Naive thymus-derived CD8-positive, alpha-beta T cell (primary cell): ENCODE measurements around the gene SCAI. TPM values are rescaled to one million over a fixed set of nuclear protein-coding genes. Genes with fewer than 3 reads are reported as not detected.
"Not testable (repeated sequence)": the region's sequence is repeated elsewhere in the genome, so short reads cannot be mapped to it uniquely, and the experiment has no call there.

Experiments
- ATAC-seq, 2 donors: fragments of 150-1000 bp; cut with Tn5 transposase in 1 of 2; sonication (Bioruptor Pico), chemical (Tn5 transposase) in 1 of 2; 1 replicate in 1 of 2; 2 replicates in 1 of 2; pipeline ENCODE4 v1.10.0; 2021; ENCODE audit warnings: mild to moderate bottlenecking in 2 of 2, moderate library complexity in 2 of 2
- POLR2A ChIA-PET: fragments of 350-600 bp; sonication (Branson Sonifier 250); formaldehyde crosslinking; loops from one replicate; lab custom pipeline; 2021; ENCODE audit warnings: antibody characterized with exemption; lab: Charles Lee
- DNase-seq, 10 donors: peaks; one replicate each; pipeline versions ENCODE4 v3.0.0 to v3.0.0-alpha.2; 2020 to 2022
- H3K27ac Mint-ChIP-seq, 10 donors: one replicate each; pipeline ENCODE4 v1.8.0; 2020 to 2022; ENCODE audit warnings: mild to moderate bottlenecking in 10 of 10, mixed read lengths in 10 of 10, moderate library complexity in 4 of 10, inconsistent platforms in 1 of 10
- H3K27me3 Mint-ChIP-seq, 5 donors: one replicate each; pipeline ENCODE4 v1.8.0; 2021 to 2022; ENCODE audit warnings: mixed read lengths in 5 of 5
- H3K36me3 Mint-ChIP-seq, 3 donors: one replicate each; pipeline ENCODE4 v1.8.0; 2020 to 2022; ENCODE audit warnings: mixed read lengths in 3 of 3, mild to moderate bottlenecking in 2 of 3, inconsistent platforms in 1 of 3
- H3K4me1 Mint-ChIP-seq, 4 donors: one replicate each; pipeline ENCODE4 v1.8.0; 2021 to 2022; ENCODE audit warnings: mixed read lengths in 4 of 4
- H3K4me3 Mint-ChIP-seq, 10 donors: one replicate each; pipeline ENCODE4 v1.8.0; 2020 to 2022; ENCODE audit warnings: mild to moderate bottlenecking in 10 of 10, mixed read lengths in 10 of 10, moderate library complexity in 6 of 10, inconsistent platforms in 1 of 10
- H3K9me3 Mint-ChIP-seq, 9 donors: one replicate each; pipeline ENCODE4 v1.8.0; 2020 to 2022; ENCODE audit warnings: mixed read lengths in 9 of 9, mild to moderate bottlenecking in 3 of 9, inconsistent platforms in 1 of 9, moderate library complexity in 1 of 9
- polyA plus RNA-seq, 3 donors: library from polyadenylated mRNA; unstranded; fragments of 300-500 nt; fragmentation: Illumina TruSeq; gene quantifications; one replicate each; pipeline ENCODE4 v1.2.3, GENCODE V29; 2021
- total RNA-seq, 8 experiments: library from RNA in 2 of 8; stranded (reverse) in 2 of 8; gene quantifications; one replicate each; pipeline ENCODE4 v1.2.3 and lab custom pipeline; 2021 to 2026

SCAI gene
- total and polyA plus RNA-seq, 5 experiments from 2014 or later: 1.1 to 15.7 (median 3.9) TPM

- Mint-ChIP-seq H3K4me3 (no peak overlapping the region), H3K4me1 (no peaks in the 10 kb centered on the region), H3K9me3 (no peaks in the 10 kb centered on the region), H3K27ac (no peak overlapping the region), H3K27me3 (no peaks in the 10 kb centered on the region), H3K36me3 (peaks cover 0 to 41% (median 20%) of the 10 kb centered on the region in 3 donors)
- ATAC-seq (no peak), DNase-seq (no peak)
- POLR2A ChIA-PET: no interaction called here
These were observed 168.2 kb downstream of the SCAI start for GRCh38 chr9:124975131-124975530.

- Mint-ChIP-seq H3K27me3 (no peaks in the 10 kb centered on the region), H3K4me3 (no peak overlapping the region), H3K9me3 (no peaks in the 10 kb centered on the region), H3K4me1 (no peaks in the 10 kb centered on the region), H3K36me3 (peaks cover 0 to 43% (median 22%) of the 10 kb centered on the region in 3 donors), H3K27ac (peak overlapping the region in 1 of 10 donors; percentile 1)
- ATAC-seq: no peak
- DNase-seq: no peak
- POLR2A ChIA-PET: interaction anchor here (0.6 to 1.1 kb wide), 2 partner anchors 219 to 272 kb away, joined by 3 read pairs; no protein-coding TSS in a partner anchor
These were observed 169.5 kb downstream of the SCAI start for GRCh38 chr9:124973807-124974206.

GRCh38 chr9:124972241-124972770 is 171.0 kb downstream of the SCAI start:
- POLR2A ChIA-PET: no interaction called here
- no peaks in the 10 kb centered on the region for H3K9me3 Mint-ChIP-seq
- H3K36me3 Mint-ChIP-seq: peaks cover 4 to 39% (median 26%) of the 10 kb centered on the region in 3 donors
- no peak overlapping the region for H3K4me3 Mint-ChIP-seq
- no peak for ATAC-seq
- peak overlapping the region in 4 of 10 donors; percentile 3 to 33 (median 20) for H3K27ac Mint-ChIP-seq
- H3K4me1 Mint-ChIP-seq: peaks cover 0 to 5% (median 2%) of the 10 kb centered on the region in 4 donors
- DNase-seq: no peak
- no peaks in the 10 kb centered on the region for H3K27me3 Mint-ChIP-seq

- POLR2A ChIA-PET: interaction anchor here (0.7 to 1.0 kb wide), 2 partner anchors 107 to 251 kb away, joined by 5 read pairs; no protein-coding TSS in a partner anchor
- Mint-ChIP-seq H3K27me3 (no peaks in the 10 kb centered on the region), H3K4me3 (no peak overlapping the region), H3K27ac (peak overlapping the region in 2 of 10 donors; percentile 16 to 78), H3K36me3 (peaks cover 4 to 31% (median 21%) of the 10 kb centered on the region in 3 donors), H3K9me3 (no peaks in the 10 kb centered on the region), H3K4me1 (peaks cover 9 to 31% (median 24%) of the 10 kb centered on the region in 4 donors)
- ATAC-seq (no peak), DNase-seq (no peak)
These were observed 173.9 kb downstream of the SCAI start for GRCh38 chr9:124969401-124969800.

- POLR2A ChIA-PET: interaction anchor here (1.7 to 5.9 kb wide), 3 partner anchors 28 to 273 kb away, joined by 5 to 74 read pairs (median 7); partner anchors contain the start of genes ARPC5L, GOLGA1, HSPA5 and RPL35
- Mint-ChIP-seq H3K4me3 (no peak overlapping the region), H3K9me3 (no peaks in the 10 kb centered on the region), H3K27ac (peak overlapping the region in 6 of 10 donors; percentile 5 to 99 (median 38)), H3K4me1 (peaks cover 16 to 40% (median 33%) of the 10 kb centered on the region in 4 donors), H3K27me3 (no peaks in the 10 kb centered on the region), H3K36me3 (peaks cover 4 to 21% (median 15%) of the 10 kb centered on the region in 3 donors)
- ATAC-seq (no peak), DNase-seq (no peak)
These were observed 175.1 kb downstream of the SCAI start for GRCh38 chr9:124968238-124968637.

- H3K4me3 Mint-ChIP-seq: peak overlapping the region; percentile 9 to 76 (median 62)
- H3K27ac Mint-ChIP-seq: peak overlapping the region; percentile 85 to 99 (median 94)
- H3K27me3 Mint-ChIP-seq, H3K9me3 Mint-ChIP-seq, H3K36me3 Mint-ChIP-seq: not testable (repeated sequence)
- POLR2A ChIA-PET: interaction anchor here (0.5 to 5.9 kb wide), 13 partner anchors 7 to 1754 kb away, joined by 3 to 74 read pairs (median 5); partner anchors contain the start of genes ARPC5L, GOLGA1, HSPA5 and RABEPK
- DNase-seq: peak in 7 of 10 donors; percentile 6 to 79 (median 61)
- peak; percentile 99 for ATAC-seq
- H3K4me1 Mint-ChIP-seq: peaks cover 16 to 40% (median 33%) of the 10 kb centered on the region in 4 donors
These were observed 177.4 kb downstream of the SCAI start for GRCh38 chr9:124965775-124966568.

GRCh38 chr9:124964604-124965003 is 178.7 kb downstream of the SCAI start:
- DNase-seq: no peak
- Mint-ChIP-seq H3K36me3 (peaks cover 0 to 8% (median 4%) of the 10 kb centered on the region in 3 donors), H3K9me3 (no peaks in the 10 kb centered on the region), H3K4me3 (peak overlapping the region in 9 of 10 donors; percentile 34 to 76 (median 61)), H3K27ac (peak overlapping the region; percentile 85 to 99 (median 94)), H3K4me1 (peaks cover 16 to 40% (median 33%) of the 10 kb centered on the region in 4 donors), H3K27me3 (no peaks in the 10 kb centered on the region)
- POLR2A ChIA-PET: interaction anchor here (0.6 to 5.9 kb wide), 6 partner anchors 8 to 162 kb away, joined by 3 to 74 read pairs (median 6); partner anchors contain the start of gene GOLGA1
- ATAC-seq: no peak

GRCh38 chr9:124964056-124964455 is 179.3 kb downstream of the SCAI start:
- DNase-seq: no peak
- H3K4me3 Mint-ChIP-seq: peak overlapping the region in 7 of 10 donors; percentile 8 to 71 (median 39)
- peak overlapping the region; percentile 85 to 99 (median 94) for H3K27ac Mint-ChIP-seq
- H3K36me3 Mint-ChIP-seq: peaks cover 0 to 8% (median 4%) of the 10 kb centered on the region in 3 donors
- H3K9me3 Mint-ChIP-seq: no peaks in the 10 kb centered on the region
- H3K4me1 Mint-ChIP-seq: peaks cover 16 to 40% (median 33%) of the 10 kb centered on the region in 4 donors
- POLR2A ChIA-PET: interaction anchor here (2.1 to 5.9 kb wide), 2 partner anchors 21 to 23 kb away, joined by 5 to 74 read pairs; partner anchors contain the start of gene GOLGA1
- no peak for ATAC-seq
- H3K27me3 Mint-ChIP-seq: no peaks in the 10 kb centered on the region

- POLR2A ChIA-PET: no interaction called here
- H3K9me3 Mint-ChIP-seq: no peaks in the 10 kb centered on the region
These were observed 182.9 kb downstream of the SCAI start for GRCh38 chr9:124960409-124960752.

GRCh38 chr9:124959671-124960408 is 183.5 kb downstream of the SCAI start:
- DNase-seq, H3K9me3 Mint-ChIP-seq, ATAC-seq, H3K4me3 Mint-ChIP-seq, POLR2A ChIA-PET, H3K27me3 Mint-ChIP-seq, H3K36me3 Mint-ChIP-seq: not testable (repeated sequence)
- H3K4me1 Mint-ChIP-seq: peaks cover 9 to 15% (median 13%) of the 10 kb centered on the region in 4 donors
- H3K27ac Mint-ChIP-seq: peak overlapping the region in 3 of 10 donors; percentile 26 to 43 (median 32)

More at GRCh38 chr9:124960409-124960752, 182.9 kb downstream of the SCAI start:
- no peak for ATAC-seq
- peaks cover 0 to 4% (median 0%) of the 10 kb centered on the region in 3 donors for H3K36me3 Mint-ChIP-seq
- H3K4me1 Mint-ChIP-seq: peaks cover 11 to 20% (median 18%) of the 10 kb centered on the region in 4 donors
- peak overlapping the region in 2 of 10 donors; percentile 26 to 32 for H3K27ac Mint-ChIP-seq
- DNase-seq: no peak
- H3K4me3 Mint-ChIP-seq: no peak overlapping the region
- H3K27me3 Mint-ChIP-seq: no peaks in the 10 kb centered on the region

- Mint-ChIP-seq H3K9me3 (no peaks in the 10 kb centered on the region), H3K4me3 (no peak overlapping the region), H3K36me3 (peaks cover 0 to 22% (median 7%) of the 10 kb centered on the region in 3 donors), H3K4me1 (peaks cover 0 to 6% (median 0%) of the 10 kb centered on the region in 4 donors), H3K27ac (peak overlapping the region in 1 of 10 donors; percentile 20), H3K27me3 (no peaks in the 10 kb centered on the region)
- no peak for ATAC-seq
- POLR2A ChIA-PET: interaction anchor here (0.6 to 0.8 kb wide), 2 partner anchors 8 to 110 kb away, joined by 3 read pairs; no protein-coding TSS in a partner anchor
- DNase-seq: no peak
These were observed 189.1 kb downstream of the SCAI start for GRCh38 chr9:124954255-124954654.
